Fibroblast of skin of back (primary cell): ENCODE results near the gene ECHDC3.
"Not testable (repeated sequence)": the region's sequence is repeated elsewhere in the genome, so short reads cannot be mapped to it uniquely, and the experiment has no call there.

Experiments used
- DNase-seq: peaks from one replicate; pipeline ENCODE4 v3.0.0-alpha.2; 2013

The ECHDC3 gene

GRCh38 chr10:11716686-11717085 is 25.5 kb upstream of the ECHDC3 start:
- no peak for DNase-seq

- no peak for DNase-seq
Measured at GRCh38 chr10:11719496-11720259, 22.5 kb upstream of the ECHDC3 start.

- no peak for DNase-seq
Measured at GRCh38 chr10:11720260-11720741, 21.9 kb upstream of the ECHDC3 start.

GRCh38 chr10:11721806-11722205 is 20.4 kb upstream of the ECHDC3 start:
- no peak for DNase-seq

GRCh38 chr10:11723359-11723758 is 18.8 kb upstream of the ECHDC3 start:
- DNase-seq, result no peak

- DNase-seq, result peak; percentile 62
Measured at GRCh38 chr10:11724938-11725776, 17.0 kb upstream of the ECHDC3 start.

- no peak for DNase-seq
Measured at GRCh38 chr10:11725912-11726311, 16.3 kb upstream of the ECHDC3 start.

GRCh38 chr10:11727563-11727962 is 14.6 kb upstream of the ECHDC3 start:
- DNase-seq, result no peak

GRCh38 chr10:11728353-11728752 is 13.8 kb upstream of the ECHDC3 start:
- no peak for DNase-seq

- DNase-seq, result no peak
Measured at GRCh38 chr10:11729790-11730315, 12.3 kb upstream of the ECHDC3 start.

GRCh38 chr10:11730779-11731178 is 11.4 kb upstream of the ECHDC3 start:
- DNase-seq, result no peak

- DNase-seq, result not testable (repeated sequence)
Measured at GRCh38 chr10:11736767-11737166, 5.4 kb upstream of the ECHDC3 start.

GRCh38 chr10:11737258-11738032 is 4.7 kb upstream of the ECHDC3 start:
- DNase-seq, result not testable (repeated sequence)

- DNase-seq, result no peak
Measured at GRCh38 chr10:11740907-11741306, 1.3 kb upstream of the ECHDC3 start.

- DNase-seq, result no peak
Measured at GRCh38 chr10:11741608-11742007, 574 bp upstream of the ECHDC3 start.

- DNase-seq, result no peak
Measured at GRCh38 chr10:11742779-11743298, 657 bp downstream of the ECHDC3 start.

GRCh38 chr10:11743461-11744338 is 1.5 kb downstream of the ECHDC3 start:
- DNase-seq, result no peak

GRCh38 chr10:11745045-11745444 is 2.9 kb downstream of the ECHDC3 start:
- no peak for DNase-seq

- DNase-seq, result no peak
Measured at GRCh38 chr10:11746883-11747539, 4.8 kb downstream of the ECHDC3 start.

GRCh38 chr10:11748866-11749265 is 6.7 kb downstream of the ECHDC3 start:
- no peak for DNase-seq

GRCh38 chr10:11750420-11750819 is 8.2 kb downstream of the ECHDC3 start:
- no peak for DNase-seq
